Parathyroid adenoma (tissue), 2 donors: ENCODE results near the gene C1QL1.

Experiments
- H2AFZ ChIP-seq: fragments of 300-600 bp; sonication (generic); one replicate; pipeline ENCODE4 v1.7.0; 2017; ENCODE audit warnings: antibody characterized with exemption, mild to moderate bottlenecking
- H3K27ac ChIP-seq: fragments of 300-600 bp; sonication (generic); one replicate; pipeline ENCODE4 v1.7.0; 2017
- H3K27me3 ChIP-seq: fragments of 300-600 bp; sonication (generic); one replicate; pipeline ENCODE4 v1.7.0; 2017; ENCODE audit warnings: low read length; ENCODE audit not compliant: control insufficient read depth, insufficient read depth
- H3K36me3 ChIP-seq: fragments of 300-600 bp; sonication (generic); one replicate; pipeline ENCODE4 v1.7.0; 2017; ENCODE audit warnings: low read length; ENCODE audit not compliant: control insufficient read depth, insufficient read depth
- H3K4me1 ChIP-seq: fragments of 300-600 bp; sonication (generic); one replicate; pipeline ENCODE4 v1.7.0; 2017; ENCODE audit warnings: control low read depth
- H3K4me2 ChIP-seq: fragments of 300-600 bp; sonication (generic); one replicate; pipeline ENCODE4 v1.7.0; 2017; ENCODE audit warnings: low read length
- H3K4me3 ChIP-seq: fragments of 300-600 bp; sonication (generic); one replicate; pipeline ENCODE4 v1.7.0; 2017; ENCODE audit warnings: low read depth, low read length
- H3K79me2 ChIP-seq: fragments of 300-600 bp; sonication (generic); one replicate; pipeline ENCODE4 v1.7.0; 2017; ENCODE audit warnings: control low read depth
- H3K9ac ChIP-seq: fragments of 300-600 bp; sonication (generic); one replicate; pipeline ENCODE4 v1.7.0; 2017; ENCODE audit warnings: mild to moderate bottlenecking
- H3K9me3 ChIP-seq: fragments of 300-600 bp; sonication (generic); one replicate; pipeline ENCODE4 v1.7.0; 2017; ENCODE audit warnings: low read length; ENCODE audit not compliant: control insufficient read depth
- CTCF ChIP-seq: fragments of 300-600 bp; sonication (generic); IDR thresholded peaks from one replicate; pipeline ENCODE4 v1.7.0; 2017; ENCODE audit warnings: antibody characterized with exemption, mild to moderate bottlenecking
- donor health status: primary hyperparathyroidism.

C1QL1 gene

GRCh38 chr17:44977814-44978550 lies 9.9 kb upstream of the C1QL1 start:
- H3K4me3 ChIP-seq: no peak overlapping the region
- H3K27me3 ChIP-seq: no peaks in the 10 kb centered on the region

GRCh38 chr17:44977065-44977464 lies 9.0 kb upstream of the C1QL1 start:
- Histone ChIP-seq H3K4me2 (no peak overlapping the region), H3K27ac (no peak overlapping the region), H3K36me3 (no peaks in the 10 kb centered on the region), H3K4me1 (no peaks in the 10 kb centered on the region), H3K4me3 (no peak overlapping the region), H3K9ac (no peak overlapping the region), H3K9me3 (no peaks in the 10 kb centered on the region), H3K79me2 (no peaks in the 10 kb centered on the region), H3K27me3 (no peaks in the 10 kb centered on the region), H2AFZ (no peak overlapping the region)
- TF ChIP-seq CTCF: no peak

More at GRCh38 chr17:44977814-44978550, 9.9 kb upstream of the C1QL1 start:
- no peak for TF ChIP-seq CTCF
- Histone ChIP-seq H3K79me2 (no peaks in the 10 kb centered on the region), H2AFZ (no peak overlapping the region), H3K4me1 (no peaks in the 10 kb centered on the region), H3K9me3 (no peaks in the 10 kb centered on the region), H3K4me2 (no peak overlapping the region), H3K27ac (no peak overlapping the region), H3K9ac (no peak overlapping the region), H3K36me3 (no peaks in the 10 kb centered on the region)

GRCh38 chr17:44976206-44976605 lies 8.1 kb upstream of the C1QL1 start:
- H3K27me3 ChIP-seq: no peaks in the 10 kb centered on the region
- TF ChIP-seq CTCF: no peak
- no peak overlapping the region for H3K9ac ChIP-seq
- no peak overlapping the region for H3K4me3 ChIP-seq
- no peak overlapping the region for H2AFZ ChIP-seq
- no peaks in the 10 kb centered on the region for H3K36me3 ChIP-seq
- no peaks in the 10 kb centered on the region for H3K79me2 ChIP-seq
- H3K9me3 ChIP-seq: no peaks in the 10 kb centered on the region
- H3K4me2 ChIP-seq: no peak overlapping the region
- H3K4me1 ChIP-seq: no peaks in the 10 kb centered on the region
- H3K27ac ChIP-seq: no peak overlapping the region

GRCh38 chr17:44972953-44973352 lies 4.8 kb upstream of the C1QL1 start:
- Histone ChIP-seq H3K9me3 (no peaks in the 10 kb centered on the region), H3K27ac (no peak overlapping the region), H3K4me1 (no peaks in the 10 kb centered on the region), H3K4me3 (no peak overlapping the region), H3K4me2 (no peak overlapping the region), H3K79me2 (no peaks in the 10 kb centered on the region), H3K9ac (no peak overlapping the region), H3K36me3 (no peaks in the 10 kb centered on the region), H2AFZ (no peak overlapping the region), H3K27me3 (no peaks in the 10 kb centered on the region)
- no peak for TF ChIP-seq CTCF
